SIG-M5 (cell line): ENCODE data around the gene FCER2.
A peak's percentile ranks its signal among the peaks of the same experiment; 100 is the strongest.

ENCODE experiments used
- DNase-seq: peaks from one replicate; lab custom pipeline; 2025; lab: John Stamatoyannopoulos, UW

Gene FCER2

GRCh38 chr19:7732045-7732444 lies 30.1 kb upstream of the FCER2 start, which contains the start of gene CLEC4G:
Gene CLEC4G, minus strand, starts transcription at chr19:7732110. Its CDS starts 8 bp downstream, at chr19:7732102.
- no peak for DNase-seq

DNA sequence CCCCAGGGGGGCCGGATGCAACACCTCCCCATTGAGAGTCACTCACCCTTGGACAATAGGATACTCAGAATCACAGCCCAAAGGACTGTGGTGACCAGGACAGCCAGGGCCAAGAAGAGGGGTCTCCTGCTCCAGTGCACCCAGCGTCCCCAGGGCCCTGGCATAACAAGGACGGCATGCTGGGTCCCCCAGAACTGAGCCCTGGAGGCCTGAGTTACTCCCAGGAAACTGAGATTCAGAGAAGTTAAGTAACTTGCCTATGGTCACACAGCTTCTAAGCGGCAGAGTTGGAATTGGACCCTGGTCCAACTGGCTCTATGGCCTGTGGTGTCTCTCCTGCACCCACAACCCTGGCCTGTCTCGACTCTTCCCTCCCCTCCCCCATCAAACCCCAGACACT lies 29.7 kb upstream of the FCER2 start:
- DNase-seq: no peak

- DNase-seq: no peak
Measured at GRCh38 chr19:7731218-7731595, 29.3 kb upstream of the FCER2 start.

DNA sequence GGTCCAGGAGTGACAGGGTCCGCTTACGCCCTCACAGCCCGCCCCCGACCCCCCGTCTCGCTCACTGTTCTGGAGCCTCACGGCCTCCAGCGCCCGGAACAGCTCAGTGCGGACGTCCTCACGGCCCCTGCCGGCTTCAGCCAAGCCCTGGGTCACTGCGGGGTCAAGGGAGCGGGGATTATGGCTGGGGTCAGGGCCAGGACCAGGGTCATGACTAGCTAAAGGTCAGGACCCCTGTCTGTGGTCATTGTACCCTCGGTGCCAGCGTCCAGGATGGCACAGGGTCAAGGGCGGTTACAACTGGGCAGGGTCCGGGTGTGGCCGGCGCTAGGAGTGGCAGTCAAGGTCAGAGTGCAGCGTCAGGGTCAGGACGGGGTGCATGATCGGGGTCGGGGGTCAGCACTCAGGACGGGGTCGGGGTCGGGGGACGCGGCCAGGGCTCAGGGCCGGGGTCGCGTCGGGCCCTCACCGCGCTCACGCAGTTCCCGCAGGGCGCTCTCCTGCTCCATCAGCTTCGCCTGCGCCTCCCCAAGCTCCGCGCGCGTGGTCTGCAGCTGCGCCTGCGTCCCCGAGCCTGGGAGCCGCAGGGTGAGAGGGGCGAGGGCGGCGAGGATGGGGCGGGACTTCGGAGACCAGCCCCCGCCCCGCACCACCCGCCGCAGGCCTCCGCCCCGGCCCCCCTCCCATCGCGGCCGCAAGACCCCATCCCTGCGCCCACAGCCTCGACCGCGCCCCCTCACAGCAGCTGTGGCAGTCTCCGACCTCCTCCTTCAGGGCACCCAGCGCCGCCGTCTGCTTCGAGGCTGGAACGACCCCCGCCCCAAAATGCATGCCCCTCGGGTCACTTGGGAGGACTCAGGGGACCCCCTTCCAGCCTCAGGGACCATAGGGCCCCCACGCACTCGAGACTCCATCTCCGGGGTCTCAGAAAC lies 28.6 kb upstream of the FCER2 start:
- no peak for DNase-seq

GRCh38 chr19:7729831-7730285 lies 27.9 kb upstream of the FCER2 start:
- no peak for DNase-seq

- no peak for DNase-seq
Measured at GRCh38 chr19:7729211-7729610, 27.3 kb upstream of the FCER2 start.

GRCh38 chr19:7725791-7726190 lies 23.9 kb upstream of the FCER2 start:
- DNase-seq: no peak

GRCh38 chr19:7722231-7722651 lies 20.3 kb upstream of the FCER2 start:
- no peak for DNase-seq

GRCh38 chr19:7720351-7720750 lies 18.4 kb upstream of the FCER2 start:
- no peak for DNase-seq

- no peak for DNase-seq
Measured at GRCh38 chr19:7718668-7719067, 16.7 kb upstream of the FCER2 start.

DNA sequence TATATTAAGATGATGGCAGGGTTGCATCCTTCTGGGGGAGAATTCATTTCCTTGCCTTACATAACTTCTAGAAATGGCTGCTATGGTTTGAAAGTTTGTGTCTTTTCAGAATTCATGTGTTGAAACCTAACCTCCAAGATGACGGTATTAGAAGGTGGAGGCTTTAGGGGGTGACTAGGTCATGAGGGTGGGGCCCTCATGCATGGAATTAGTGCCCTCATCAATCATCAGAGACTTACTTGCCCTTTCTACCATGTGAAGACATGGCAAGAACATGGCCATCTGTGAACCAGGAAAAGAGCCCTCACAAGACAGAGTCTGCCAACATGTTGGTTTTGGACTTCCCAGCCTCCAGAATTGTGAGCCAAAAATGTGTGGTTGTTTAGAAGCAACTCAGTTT lies 14.8 kb upstream of the FCER2 start:
- DNase-seq: no peak

DNA sequence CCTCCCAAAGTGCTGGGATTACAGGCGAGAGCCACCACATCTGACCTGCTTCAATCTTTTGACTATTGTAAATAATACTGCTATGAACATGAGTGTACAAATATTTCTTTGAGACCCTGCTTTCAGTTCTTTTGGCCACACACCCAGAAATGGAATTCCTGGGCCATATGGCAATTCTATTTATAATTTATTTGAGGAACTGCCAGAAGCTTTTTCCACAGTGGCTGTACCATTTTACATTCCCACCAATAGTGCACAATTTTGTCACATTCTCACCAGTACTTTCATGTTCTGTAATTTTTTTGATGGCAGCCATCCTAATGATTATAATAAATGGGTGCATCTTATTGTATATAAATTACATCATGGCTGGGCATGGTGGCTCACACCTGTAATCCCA lies 13.7 kb upstream of the FCER2 start:
- no peak for DNase-seq

GRCh38 chr19:7710616-7711015 lies 8.7 kb upstream of the FCER2 start:
- no peak for DNase-seq

DNA sequence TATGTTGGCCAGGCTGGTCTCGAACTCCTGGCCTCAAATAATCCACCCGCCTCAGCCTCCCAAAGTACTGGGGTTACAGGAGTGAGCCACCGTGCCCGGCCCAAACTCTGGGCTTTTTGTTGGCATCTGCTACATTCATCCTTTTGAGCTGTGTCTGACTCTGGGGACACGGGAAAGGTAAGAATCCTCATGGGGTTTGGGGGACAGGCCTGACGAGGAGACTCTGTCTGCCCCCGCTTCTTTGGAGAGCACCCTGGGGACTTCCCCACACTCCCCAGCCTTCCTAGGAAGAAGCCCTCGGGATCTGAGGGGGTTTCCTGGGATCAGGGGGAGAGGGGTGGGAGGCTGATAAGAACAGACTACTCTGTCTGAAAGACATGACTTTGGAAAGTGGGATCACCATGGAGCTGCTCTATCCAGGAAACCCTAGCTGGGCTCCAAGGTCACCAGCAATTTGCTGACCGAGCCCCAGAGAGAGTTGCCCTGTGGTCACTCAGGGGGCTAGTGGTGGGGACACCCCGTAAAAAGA lies 8.1 kb upstream of the FCER2 start:
- DNase-seq: no peak

GRCh38 chr19:7706955-7707456 lies 5.1 kb upstream of the FCER2 start:
- DNase-seq: no peak

DNA sequence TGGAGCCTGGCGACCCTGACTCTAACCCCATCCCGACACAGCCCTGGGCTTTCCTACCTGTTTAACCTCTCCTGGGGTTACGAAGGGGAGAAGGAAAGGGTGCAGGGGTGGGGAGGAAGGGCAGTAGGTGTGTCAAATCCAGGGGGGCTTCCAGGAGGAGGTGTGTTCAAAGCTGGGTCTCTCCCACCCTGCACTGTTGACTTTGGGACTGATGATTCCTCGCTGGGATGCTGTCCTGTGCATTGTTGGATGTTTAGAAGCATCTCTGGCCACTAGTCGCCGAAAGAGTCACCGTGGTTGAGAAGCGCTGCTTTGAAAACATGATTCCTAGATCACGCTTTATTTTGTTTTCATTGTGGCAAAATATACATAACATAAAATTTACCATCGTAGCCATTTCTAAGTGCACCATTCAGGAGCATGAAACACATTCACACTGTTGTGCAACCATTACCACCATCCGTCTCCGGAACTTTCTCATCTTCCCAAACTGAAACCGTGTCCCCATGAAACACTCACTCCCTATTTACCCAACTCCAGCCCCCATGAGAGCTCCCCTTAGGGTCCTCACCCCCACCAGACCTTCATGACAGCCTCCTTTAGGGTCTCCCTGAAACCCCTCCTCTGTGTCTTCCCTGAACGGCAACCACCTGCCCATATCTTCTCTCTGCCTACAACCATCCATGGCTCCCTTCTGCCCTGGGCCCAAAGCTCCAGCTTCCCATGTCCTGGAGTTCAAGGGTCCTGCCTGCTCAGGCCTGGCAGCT lies 4.4 kb upstream of the FCER2 start:
- DNase-seq: no peak

DNA sequence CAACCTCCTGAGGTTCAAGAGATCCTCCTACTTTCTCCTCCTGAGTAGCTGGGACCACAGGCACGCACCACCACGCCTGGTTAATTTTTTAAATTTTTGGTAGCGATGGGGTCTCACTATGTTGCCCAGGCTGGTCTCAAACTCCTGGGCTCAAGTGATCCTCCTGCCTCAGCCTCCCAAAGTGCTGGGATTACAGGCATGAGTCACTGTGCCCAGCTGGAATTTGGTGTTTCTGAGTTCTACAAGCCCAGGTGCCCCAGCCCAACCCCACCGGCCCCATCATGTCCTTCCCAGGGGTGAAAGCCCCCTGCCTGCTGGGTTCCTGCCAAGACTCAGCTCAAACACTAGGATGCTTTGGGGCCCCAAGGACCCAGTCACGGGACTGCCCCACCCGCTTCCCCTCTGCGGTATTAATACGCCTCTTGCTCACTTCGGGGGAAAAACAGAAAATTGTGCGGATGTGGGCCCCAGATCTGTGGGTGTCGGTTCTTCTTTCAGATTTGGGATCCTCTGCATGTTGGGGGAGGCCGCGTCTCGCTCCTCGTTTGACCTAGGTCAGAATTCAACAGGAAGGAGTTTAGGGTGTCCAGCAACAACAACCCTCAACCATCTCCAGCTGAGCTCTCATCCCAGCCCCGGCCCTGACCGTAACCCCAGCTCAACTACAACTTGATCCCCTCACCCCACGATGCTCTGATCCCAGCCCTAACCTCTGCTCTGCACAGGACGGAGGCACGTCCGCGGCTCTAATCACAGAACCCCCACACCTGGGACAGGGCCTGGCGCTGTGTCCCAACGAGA lies 3.7 kb upstream of the FCER2 start:
- DNase-seq: peak; percentile 76

GRCh38 chr19:7704280-7705060 lies 2.5 kb upstream of the FCER2 start:
- no peak for DNase-seq

DNA sequence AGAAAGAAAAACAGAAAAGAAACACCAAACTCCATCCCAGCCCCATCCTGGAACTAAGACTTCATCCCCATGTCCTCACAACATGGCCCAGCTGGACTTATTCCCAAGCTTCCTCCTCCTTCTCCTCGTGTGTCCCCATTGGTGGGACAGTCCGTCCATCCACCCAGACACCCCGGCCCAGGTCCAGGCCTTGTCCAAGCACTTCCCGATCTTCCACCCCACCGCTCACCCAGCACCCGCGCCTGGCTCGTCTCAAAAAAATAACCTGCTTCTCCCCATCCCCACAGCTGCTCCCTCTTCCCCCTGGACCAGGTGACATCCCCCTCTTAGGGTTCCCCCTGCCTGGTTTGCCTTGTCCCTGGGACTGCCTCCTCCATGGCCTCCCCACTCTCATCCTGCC lies 1.4 kb upstream of the FCER2 start:
- no peak for DNase-seq

DNA sequence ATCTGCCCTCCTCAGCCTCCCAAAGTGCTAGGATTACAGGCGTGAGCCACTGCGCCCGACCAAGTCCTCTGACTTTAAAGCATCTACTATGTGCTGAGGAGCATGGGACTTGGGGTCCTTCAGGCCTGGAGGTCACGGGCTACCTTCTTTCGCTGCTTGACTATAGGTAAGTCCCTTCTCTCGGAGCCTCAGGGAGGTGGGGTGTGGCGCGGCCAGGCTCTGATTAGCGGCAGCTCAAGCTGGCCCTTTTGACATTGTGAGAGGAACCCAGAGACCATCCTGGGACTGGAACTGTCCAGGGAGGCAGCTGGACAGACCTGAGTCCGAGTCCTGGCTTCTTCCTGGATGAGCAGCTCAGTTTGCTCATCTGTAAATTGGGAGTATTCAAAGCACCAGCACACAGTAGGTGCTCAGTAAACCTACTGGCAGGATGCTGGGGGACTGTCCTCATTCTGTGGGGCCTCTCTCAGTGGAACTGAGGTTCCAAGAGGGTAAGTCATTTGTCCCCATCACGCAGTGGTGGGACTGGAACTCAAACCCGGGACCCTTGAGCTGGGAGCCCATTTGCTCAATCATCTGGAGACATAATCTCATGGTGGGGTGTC lies 780 bp downstream of the FCER2 start:
- no peak for DNase-seq
